ENCODE measurements around the gene C1orf116. TPM values are rescaled to one million over a fixed set of nuclear protein-coding genes. Genes with fewer than 3 reads are reported as not detected.

C1orf116 gene
- total RNA-seq, 6 donors from 2014 or later: 92.5 to 222 (median 193) TPM

DNA sequence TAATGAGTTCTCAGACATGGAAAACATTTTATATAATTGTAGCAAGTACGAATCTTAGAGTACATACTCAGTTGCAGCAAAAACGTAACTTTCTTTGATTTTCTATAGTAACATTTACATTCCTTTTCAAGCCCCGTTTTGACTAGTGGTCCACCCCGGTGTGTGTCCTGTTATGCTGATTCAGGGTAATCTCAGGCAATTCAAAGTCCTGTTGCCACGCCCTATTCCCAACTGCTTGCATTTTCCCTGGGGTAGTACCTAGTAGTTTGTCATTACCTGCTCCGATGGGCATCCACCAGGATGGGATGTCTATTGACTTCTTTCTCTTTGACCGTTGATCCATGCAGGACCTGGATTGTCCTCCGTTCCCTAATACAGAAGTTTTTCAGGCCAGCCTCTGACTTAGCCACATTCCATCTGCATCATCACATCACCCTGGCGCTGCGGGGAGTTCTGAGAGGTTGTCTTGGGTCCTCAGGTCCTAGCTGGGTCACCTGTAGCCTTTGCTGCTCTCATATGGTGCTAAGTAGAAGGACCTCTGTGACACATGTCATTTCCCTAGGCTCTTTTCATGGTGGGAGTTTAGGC, 47.3 kb downstream of the C1orf116 start:
- WGBS, 2 donors: 66 to 72% methylated on average over 10 of the region's 10 CpGs
- Histone ChIP-seq H3K4me1 (peaks cover 0 to 4% (median 0%) of the 10 kb centered on the region in 4 donors), H3K27ac (no peak overlapping the region), H3K4me3 (no peak overlapping the region), H3K9me3 (no peaks in the 10 kb centered on the region), H3K36me3 (no peaks in the 10 kb centered on the region), H3K27me3 (no peaks in the 10 kb centered on the region)
- no peak for TF ChIP-seq EP300 (IDR thresholded peaks at IDR 0.05)
- TF ChIP-seq, protein P1, sequence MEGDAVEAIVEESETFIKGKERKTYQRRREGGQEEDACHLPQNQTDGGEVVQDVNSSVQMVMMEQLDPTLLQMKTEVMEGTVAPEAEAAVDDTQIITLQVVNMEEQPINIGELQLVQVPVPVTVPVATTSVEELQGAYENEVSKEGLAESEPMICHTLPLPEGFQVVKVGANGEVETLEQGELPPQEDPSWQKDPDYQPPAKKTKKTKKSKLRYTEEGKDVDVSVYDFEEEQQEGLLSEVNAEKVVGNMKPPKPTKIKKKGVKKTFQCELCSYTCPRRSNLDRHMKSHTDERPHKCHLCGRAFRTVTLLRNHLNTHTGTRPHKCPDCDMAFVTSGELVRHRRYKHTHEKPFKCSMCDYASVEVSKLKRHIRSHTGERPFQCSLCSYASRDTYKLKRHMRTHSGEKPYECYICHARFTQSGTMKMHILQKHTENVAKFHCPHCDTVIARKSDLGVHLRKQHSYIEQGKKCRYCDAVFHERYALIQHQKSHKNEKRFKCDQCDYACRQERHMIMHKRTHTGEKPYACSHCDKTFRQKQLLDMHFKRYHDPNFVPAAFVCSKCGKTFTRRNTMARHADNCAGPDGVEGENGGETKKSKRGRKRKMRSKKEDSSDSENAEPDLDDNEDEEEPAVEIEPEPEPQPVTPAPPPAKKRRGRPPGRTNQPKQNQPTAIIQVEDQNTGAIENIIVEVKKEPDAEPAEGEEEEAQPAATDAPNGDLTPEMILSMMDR (IDR thresholded peaks at IDR 0.05): no peak
- no peak for TF ChIP-seq POLR2AphosphoS5 (IDR thresholded peaks at IDR 0.05)
- TF ChIP-seq POLR2A (IDR thresholded peaks at IDR 0.05): no peak
- ATAC-seq (ENCODE audit: low FRiP score in 2 of 2) (no peak), DNase-seq (no peak)

DNA sequence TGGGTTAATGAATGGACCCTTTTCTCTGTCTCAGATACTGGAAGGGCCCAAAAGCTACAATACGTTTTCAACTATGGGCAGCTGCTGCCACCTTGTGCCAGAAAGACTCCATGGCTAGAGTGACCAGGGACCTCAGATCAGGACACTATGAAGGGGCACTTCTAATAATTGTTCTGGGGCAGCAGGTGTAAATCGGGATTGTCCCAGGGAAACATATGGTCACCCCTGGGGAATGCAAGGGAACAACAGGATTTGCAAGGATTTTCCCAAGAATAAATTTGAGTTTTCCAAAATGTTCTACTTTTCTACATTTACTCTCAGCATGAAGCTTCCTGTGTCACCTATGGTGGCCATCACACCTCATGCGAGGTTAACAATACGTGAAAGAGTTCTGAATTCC, 50.3 kb downstream of the C1orf116 start:
- Histone ChIP-seq H3K27me3 (no peaks in the 10 kb centered on the region), H3K4me3 (no peak overlapping the region), H3K27ac (no peak overlapping the region), H3K9me3 (no peaks in the 10 kb centered on the region), H3K36me3 (no peaks in the 10 kb centered on the region), H3K4me1 (peaks cover 0 to 11% (median 0%) of the 10 kb centered on the region in 4 donors)
- ATAC-seq (ENCODE audit: low FRiP score in 2 of 2) (peak; percentile 81 to 82), DNase-seq (peak in 1 of 2 donors; percentile 59)
- WGBS, 2 donors: 20 to 21% methylated on average over 4 of the region's 4 CpGs
- TF ChIP-seq EP300 (IDR thresholded peaks at IDR 0.05) (no peak), POLR2A (IDR thresholded peaks at IDR 0.05) (no peak), POLR2AphosphoS5 (IDR thresholded peaks at IDR 0.05) (no peak)
- TF ChIP-seq, protein P1 (IDR thresholded peaks at IDR 0.05): peak in 5 of 6 experiments; percentile 51 to 75 (median 55)

DNA sequence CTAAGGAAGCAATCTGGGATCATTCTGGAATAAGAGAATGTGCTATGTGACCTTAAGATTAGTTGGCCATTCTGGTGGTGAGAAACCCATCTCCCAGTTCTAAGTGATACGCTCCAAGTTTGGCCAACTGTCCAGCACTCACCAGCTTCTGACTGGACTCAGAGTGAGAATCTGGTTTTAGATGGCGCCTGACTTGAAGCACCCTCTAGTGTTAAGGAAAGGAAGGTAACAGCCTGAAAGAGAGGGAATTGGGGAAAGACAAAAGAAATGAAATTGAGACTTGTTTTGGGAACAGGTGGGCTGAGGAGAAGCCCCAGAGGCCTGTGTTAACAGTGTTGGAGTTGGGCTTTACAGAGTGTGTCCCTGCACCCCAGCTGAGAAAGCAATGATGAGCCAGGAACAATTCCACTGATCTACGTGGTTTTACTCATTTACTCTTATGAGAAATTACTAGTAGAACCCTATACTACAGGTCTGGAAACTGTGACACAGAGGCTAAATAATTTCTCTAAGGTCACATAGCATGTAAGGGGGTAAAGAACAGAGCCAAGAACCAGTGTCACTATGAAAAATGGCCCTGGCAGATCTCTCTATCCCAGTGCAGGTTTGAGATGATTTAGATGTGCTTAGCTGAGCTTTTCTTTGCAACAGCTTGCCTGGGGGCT, 53.0 kb downstream of the C1orf116 start:
- TF ChIP-seq POLR2AphosphoS5 (IDR thresholded peaks at IDR 0.05): no peak
- TF ChIP-seq, protein P1 (IDR thresholded peaks at IDR 0.05): peak in 5 of 6 experiments; percentile 15 to 50 (median 35)

DNA sequence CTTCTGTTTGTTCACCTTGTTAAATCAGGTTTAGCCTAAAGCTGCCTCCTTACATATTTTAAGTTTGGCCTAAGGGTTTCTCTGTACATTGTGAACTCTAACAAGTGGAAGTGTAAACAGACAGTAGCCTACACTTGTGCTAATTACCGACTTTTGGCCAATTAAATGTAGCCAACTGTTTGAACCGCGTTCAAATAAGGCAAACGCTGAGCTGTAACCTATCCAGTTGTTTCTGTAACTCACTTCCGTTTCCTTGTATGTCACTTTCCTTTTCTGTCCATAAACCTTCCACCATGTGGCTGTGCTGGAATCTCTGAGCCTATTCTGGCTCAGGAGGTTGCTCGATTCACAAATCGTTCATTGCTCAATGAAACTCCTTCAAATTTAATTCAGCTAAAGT, 54.3 kb downstream of the C1orf116 start:
- WGBS, 2 donors: 62 to 65% methylated on average over 7 of the region's 7 CpGs
- TF ChIP-seq POLR2A (IDR thresholded peaks at IDR 0.05): no peak
- no peak for TF ChIP-seq POLR2AphosphoS5 (IDR thresholded peaks at IDR 0.05)
- TF ChIP-seq, protein P1 (IDR thresholded peaks at IDR 0.05): no peak
- no peak for TF ChIP-seq EP300 (IDR thresholded peaks at IDR 0.05)
- Histone ChIP-seq H3K27ac (peak overlapping the region in 1 of 4 donors; percentile 29), H3K9me3 (no peaks in the 10 kb centered on the region), H3K4me1 (peaks cover 0 to 7% (median 0%) of the 10 kb centered on the region in 4 donors), H3K4me3 (no peak overlapping the region), H3K27me3 (no peaks in the 10 kb centered on the region), H3K36me3 (no peaks in the 10 kb centered on the region)
- DNase-seq (no peak), ATAC-seq (ENCODE audit: low FRiP score in 2 of 2) (peak in 1 of 2 donors; percentile 23)

More for the DNA sequence above, 53.0 kb downstream of the C1orf116 start:
- Histone ChIP-seq H3K4me3 (no peak overlapping the region), H3K9me3 (no peaks in the 10 kb centered on the region), H3K27ac (no peak overlapping the region), H3K27me3 (no peaks in the 10 kb centered on the region), H3K4me1 (peaks cover 0 to 7% (median 0%) of the 10 kb centered on the region in 4 donors), H3K36me3 (no peaks in the 10 kb centered on the region)
- WGBS, 2 donors: 83% methylated on average over 3 of the region's 3 CpGs
- DNase-seq: peak in 1 of 2 donors; percentile 48
- ATAC-seq (ENCODE audit: low FRiP score in 2 of 2): peak in 1 of 2 donors; percentile 49
